NOMO-1 (cell line): Measurements from ENCODE around the gene CYB5B.

ENCODE experiments used
- DNase-seq, 2 experiments: peaks; one replicate each; lab custom pipeline; 2025; ENCODE audit not compliant: unreplicated experiment in 2 of 2; lab: John Stamatoyannopoulos, UW

CYB5B gene

DNA sequence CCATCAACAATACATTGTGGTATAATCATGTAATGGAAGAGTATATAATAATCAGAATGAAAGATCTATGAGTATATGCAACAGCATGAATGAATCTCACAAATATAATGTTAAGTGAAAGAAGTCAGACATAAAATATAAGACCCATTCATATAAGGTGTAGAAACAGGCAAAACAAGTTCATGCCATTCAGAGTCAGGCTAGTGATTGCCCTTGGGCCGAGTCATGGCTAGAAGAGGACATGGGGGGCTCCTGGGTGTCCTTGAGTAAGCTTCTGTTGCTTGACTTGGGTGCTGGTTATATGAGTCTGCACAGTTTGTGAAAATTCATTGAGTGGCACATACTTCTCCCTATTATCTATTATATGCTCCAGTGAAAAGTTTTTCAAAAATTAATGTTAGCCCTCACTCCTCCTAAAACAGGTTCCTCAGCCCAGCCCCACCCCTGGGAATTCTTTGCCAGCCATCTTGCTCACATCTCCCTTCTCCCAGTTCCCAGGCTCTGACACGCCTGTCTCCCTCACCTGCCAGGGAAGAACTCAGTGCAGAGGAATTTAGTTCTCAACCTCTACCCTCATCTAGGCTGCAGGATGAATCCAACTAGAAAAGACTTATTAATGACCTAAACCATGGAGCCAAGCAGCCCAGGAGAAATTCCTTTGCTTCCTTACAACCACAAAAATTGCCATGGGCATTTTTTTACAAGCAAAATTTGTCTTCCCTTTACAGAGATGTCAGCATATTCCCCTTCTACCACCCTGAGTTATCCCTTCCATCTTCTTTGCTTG, 89.0 kb downstream of the CYB5B start:
- no peak for DNase-seq

DNA sequence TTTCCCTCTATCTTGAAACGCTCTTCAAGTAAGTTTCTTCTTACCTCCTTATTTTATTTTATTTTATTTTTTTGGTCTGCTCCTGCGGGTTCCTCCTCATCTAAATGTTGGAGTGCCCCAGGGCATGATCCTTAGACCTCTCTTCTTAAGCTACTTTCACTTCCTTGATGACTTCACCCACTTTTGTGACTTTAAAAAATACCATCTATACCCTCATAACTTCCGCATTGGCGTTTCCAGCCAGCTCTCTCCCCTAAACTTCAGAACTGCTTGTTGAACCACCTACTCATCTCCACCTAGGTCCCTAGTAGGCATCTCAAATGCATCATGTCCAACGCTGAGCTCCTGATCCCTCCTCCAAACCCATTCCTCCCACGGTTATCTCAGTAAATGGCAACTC, 89.9 kb downstream of the CYB5B start:
- DNase-seq: peak; percentile 47 to 89
